Erythroblast (primary cell): Measurements from ENCODE around the gene RFX3.

ENCODE experiments used
- GATA1 ChIP-seq: IDR thresholded peaks from 2 replicates; pipeline ENCODE4 v1.6.1; 2011; ENCODE audit warnings: low read depth, mild to moderate bottlenecking, control low read depth, low read length, moderate library complexity
- POLR2A ChIP-seq: IDR thresholded peaks from 2 replicates; pipeline ENCODE4 v1.6.1; 2011; ENCODE audit warnings: mild to moderate bottlenecking, low read length

- TF ChIP-seq POLR2A (no peak), GATA1 (no peak)
Measured at GRCh38 chr9:3282365-3282764, 243.4 kb downstream of the RFX3 start.
